Measurements from ENCODE around the gene FRMD4B. TPM values are rescaled to one million over a fixed set of nuclear protein-coding genes. Genes with fewer than 3 reads are reported as not detected.

The FRMD4B gene
- total RNA-seq, 3 donors from 2014 or later, result 31.1 to 49.5 (median 35.0) TPM

- H3K36me3 ChIP-seq, result no peaks in the 10 kb centered on the region
- H3K27me3 ChIP-seq, result no peaks in the 10 kb centered on the region
- H3K27ac ChIP-seq, result no peak overlapping the region
- no peaks in the 10 kb centered on the region for H3K4me1 ChIP-seq
- TF ChIP-seq POLR2A (IDR thresholded peaks at IDR 0.05), result no peak
- TF ChIP-seq POLR2AphosphoS5 (IDR thresholded peaks at IDR 0.05), result no peak
- TF ChIP-seq CTCF (IDR thresholded peaks at IDR 0.05), result no peak
- H3K4me3 ChIP-seq, result no peak overlapping the region
- DNase-seq (ENCODE audit: low spot score in 2 of 2), result no peak
- intact Hi-C loops (cut with DNase I; ENCODE audit: low total_unique reads), result no loop called here
- no peaks in the 10 kb centered on the region for H3K9me3 ChIP-seq
Observed at GRCh38 chr3:69252141-69252540, 133.7 kb downstream of the FRMD4B start.

- TF ChIP-seq POLR2AphosphoS5 (IDR thresholded peaks at IDR 0.05), result no peak
- no peak for TF ChIP-seq POLR2A (IDR thresholded peaks at IDR 0.05)
- no peak for TF ChIP-seq CTCF (IDR thresholded peaks at IDR 0.05)
- no peaks in the 10 kb centered on the region for H3K4me1 ChIP-seq
- H3K4me3 ChIP-seq, result no peak overlapping the region
- no peaks in the 10 kb centered on the region for H3K27me3 ChIP-seq
- intact Hi-C loops (cut with DNase I; ENCODE audit: low total_unique reads), result no loop called here
- no peak for DNase-seq (ENCODE audit: low spot score in 2 of 2)
- no peaks in the 10 kb centered on the region for H3K9me3 ChIP-seq
- H3K36me3 ChIP-seq, result no peaks in the 10 kb centered on the region
- H3K27ac ChIP-seq, result no peak overlapping the region
Observed at GRCh38 chr3:69251078-69251805, 134.6 kb downstream of the FRMD4B start.

- no peaks in the 10 kb centered on the region for H3K4me1 ChIP-seq
- no peak for TF ChIP-seq POLR2AphosphoS5 (IDR thresholded peaks at IDR 0.05)
- no peak for TF ChIP-seq POLR2A (IDR thresholded peaks at IDR 0.05)
- TF ChIP-seq CTCF (IDR thresholded peaks at IDR 0.05), result no peak
- intact Hi-C loops (cut with DNase I; ENCODE audit: low total_unique reads), result no loop called here
- peak overlapping the region in 1 of 3 donors; percentile 23 for H3K4me3 ChIP-seq
- DNase-seq (ENCODE audit: low spot score in 2 of 2), result no peak
- H3K27me3 ChIP-seq, result no peaks in the 10 kb centered on the region
- H3K9me3 ChIP-seq, result no peaks in the 10 kb centered on the region
- no peaks in the 10 kb centered on the region for H3K36me3 ChIP-seq
- no peak overlapping the region for H3K27ac ChIP-seq
Observed at GRCh38 chr3:69250014-69250413, 135.9 kb downstream of the FRMD4B start.

GRCh38 chr3:69249001-69249400 lies 136.9 kb downstream of the FRMD4B start:
- intact Hi-C loops (cut with DNase I; ENCODE audit: low total_unique reads), result no loop called here
- no peak for DNase-seq (ENCODE audit: low spot score in 2 of 2)
- H3K4me3 ChIP-seq, result no peak overlapping the region
- no peaks in the 10 kb centered on the region for H3K4me1 ChIP-seq
- no peak overlapping the region for H3K27ac ChIP-seq
- no peaks in the 10 kb centered on the region for H3K9me3 ChIP-seq
- TF ChIP-seq CTCF (IDR thresholded peaks at IDR 0.05) (no peak), POLR2AphosphoS5 (IDR thresholded peaks at IDR 0.05) (no peak), POLR2A (IDR thresholded peaks at IDR 0.05) (no peak)
- H3K36me3 ChIP-seq, result no peaks in the 10 kb centered on the region
- H3K27me3 ChIP-seq, result no peaks in the 10 kb centered on the region

- Histone ChIP-seq H3K9me3 (no peaks in the 10 kb centered on the region), H3K4me1 (no peaks in the 10 kb centered on the region), H3K36me3 (no peaks in the 10 kb centered on the region), H3K27ac (no peak overlapping the region), H3K27me3 (no peaks in the 10 kb centered on the region), H3K4me3 (no peak overlapping the region)
- TF ChIP-seq POLR2AphosphoS5 (IDR thresholded peaks at IDR 0.05) (no peak), POLR2A (IDR thresholded peaks at IDR 0.05) (no peak), CTCF (IDR thresholded peaks at IDR 0.05) (no peak)
- intact Hi-C loops (cut with DNase I; ENCODE audit: low total_unique reads), result no loop called here
- no peak for DNase-seq (ENCODE audit: low spot score in 2 of 2)
Observed at GRCh38 chr3:69248436-69248835, 137.5 kb downstream of the FRMD4B start.
